HPDE6-E6E7 (cell line): ENCODE results near the gene POLE.
"Not testable (repeated sequence)": the region's sequence is repeated elsewhere in the genome, so short reads cannot be mapped to it uniquely, and the experiment has no call there.

Experiments
- DNase-seq: peaks from one replicate; pipeline ENCODE4 v3.0.0; 2011; ENCODE audit warnings: missing footprints; ENCODE audit errors: extremely low spot score

The POLE gene

GRCh38 chr12:132719141-132719953 is 32.2 kb upstream of the POLE start:
- DNase-seq: no peak

DNA sequence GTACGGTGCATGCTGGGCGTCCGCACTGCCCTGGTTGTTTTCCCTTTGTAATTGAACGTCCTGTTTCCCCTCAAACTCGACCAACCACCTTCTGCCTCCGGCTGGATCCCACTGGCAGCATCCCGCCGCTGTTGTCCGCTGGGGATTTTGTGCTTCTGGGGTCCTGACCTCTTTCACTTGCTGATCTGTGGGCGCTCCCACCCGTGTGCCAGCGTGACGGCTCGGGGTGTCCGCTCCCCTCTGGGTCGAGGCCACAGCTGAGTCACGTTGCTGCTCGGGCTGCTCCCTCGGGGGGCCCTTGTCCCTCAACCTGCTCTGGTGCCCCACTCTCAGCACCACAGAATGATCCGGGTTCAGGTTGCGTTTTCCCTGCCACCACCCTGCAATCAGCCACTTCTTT is 31.5 kb upstream of the POLE start:
- no peak for DNase-seq

DNA sequence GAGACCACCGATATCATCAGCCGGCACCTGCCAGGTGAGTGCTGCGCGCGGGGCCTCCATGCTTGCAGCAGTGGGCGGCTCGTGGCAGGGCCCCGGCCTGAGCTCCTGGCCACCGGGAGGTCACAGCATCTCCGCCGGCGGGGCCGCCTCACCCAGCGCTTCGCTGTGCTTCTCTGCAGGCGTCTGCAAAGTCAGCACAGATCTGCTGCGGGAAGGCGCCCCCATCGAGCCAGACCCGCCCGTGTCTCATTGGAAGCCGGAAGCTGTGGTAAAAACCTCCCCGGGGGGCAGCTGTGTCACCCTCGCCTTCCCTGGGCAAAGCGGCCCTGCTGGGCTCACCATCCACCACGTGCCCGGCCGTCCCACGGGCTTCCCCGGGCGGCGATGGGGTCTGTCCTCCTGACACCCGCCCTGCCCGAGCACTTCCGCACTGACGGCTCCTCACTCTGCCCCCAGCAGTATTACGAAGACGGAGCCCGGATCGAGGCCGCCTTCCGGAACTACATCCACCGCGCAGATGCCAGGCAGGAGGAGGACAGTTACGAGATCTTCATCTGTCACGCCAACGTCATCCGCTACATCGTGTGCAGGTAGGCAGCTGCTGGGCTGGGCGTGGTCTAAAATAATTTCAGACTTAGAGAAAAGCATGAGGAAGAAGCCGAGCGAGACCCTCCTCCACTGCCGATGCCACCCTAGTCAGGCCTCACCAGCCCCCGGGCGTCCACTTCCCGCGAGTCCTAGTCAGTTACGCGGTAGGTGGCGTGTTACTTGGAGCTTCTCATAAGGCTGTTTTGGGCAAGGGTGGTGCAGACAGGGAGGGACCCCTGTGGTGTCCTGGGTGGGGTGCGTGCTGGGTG is 30.6 kb upstream of the POLE start:
- DNase-seq: no peak

DNA sequence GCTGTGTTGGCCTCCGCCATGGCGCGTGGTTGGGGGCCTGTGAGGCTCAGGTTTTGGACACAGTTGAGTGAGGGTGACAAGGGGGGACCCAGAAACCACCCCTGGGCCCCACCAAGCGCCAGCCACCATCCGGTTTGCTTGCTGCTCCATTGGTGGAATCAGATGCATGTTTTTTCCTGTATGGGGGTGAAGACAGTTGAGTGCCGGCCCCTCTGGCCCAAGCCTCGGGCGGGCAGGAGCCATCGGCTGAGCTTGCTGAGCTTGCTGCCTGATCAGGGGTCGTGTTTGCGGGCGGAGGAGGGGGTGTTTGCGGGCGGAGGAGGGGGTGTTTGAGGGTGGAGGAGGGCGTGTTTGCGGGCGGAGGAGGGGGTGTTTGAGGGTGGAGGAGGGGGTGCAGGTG is 29.9 kb upstream of the POLE start:
- no peak for DNase-seq

- DNase-seq: no peak
Observed at GRCh38 chr12:132716356-132716755, 29.2 kb upstream of the POLE start.

DNA sequence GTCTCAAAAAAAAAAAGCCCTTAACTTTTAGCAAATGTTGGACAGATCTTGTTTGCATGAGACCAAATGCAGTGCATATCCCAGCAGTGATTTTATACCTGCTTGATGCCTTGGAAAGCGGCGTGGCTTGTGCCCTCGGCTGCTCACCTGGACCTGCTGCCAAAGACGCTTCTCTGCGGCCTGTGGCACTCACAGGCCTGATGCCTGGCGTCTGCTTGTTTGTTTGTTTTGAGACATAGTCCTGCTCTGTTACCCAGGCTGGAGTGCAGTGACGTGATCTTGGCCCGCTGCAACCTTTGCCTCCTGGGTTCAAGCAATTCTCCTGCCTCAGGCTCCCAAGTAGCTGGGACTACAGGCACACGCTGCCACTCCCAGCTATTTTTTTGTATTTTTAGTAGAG is 28.7 kb upstream of the POLE start:
- DNase-seq: no peak

DNA sequence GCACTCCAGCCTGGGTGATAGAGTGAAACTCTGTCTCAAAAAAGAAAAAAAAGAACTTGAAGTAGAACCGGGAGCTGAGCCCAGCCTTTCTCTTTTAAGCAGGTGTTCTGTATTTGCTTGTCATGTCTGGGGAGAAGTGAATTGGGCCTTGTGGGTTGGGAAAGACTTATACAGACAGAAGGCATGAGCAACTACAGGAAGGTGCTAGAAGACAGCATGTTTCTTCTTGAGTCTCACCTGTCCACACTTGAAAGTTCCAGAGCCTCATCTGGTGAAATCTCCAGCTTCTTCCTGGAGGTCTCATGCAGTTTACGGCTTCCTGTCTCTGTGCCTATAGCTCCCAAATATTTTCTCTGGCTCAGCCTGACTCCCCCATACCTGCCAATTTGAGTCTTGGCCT is 26.0 kb upstream of the POLE start:
- no peak for DNase-seq

DNA sequence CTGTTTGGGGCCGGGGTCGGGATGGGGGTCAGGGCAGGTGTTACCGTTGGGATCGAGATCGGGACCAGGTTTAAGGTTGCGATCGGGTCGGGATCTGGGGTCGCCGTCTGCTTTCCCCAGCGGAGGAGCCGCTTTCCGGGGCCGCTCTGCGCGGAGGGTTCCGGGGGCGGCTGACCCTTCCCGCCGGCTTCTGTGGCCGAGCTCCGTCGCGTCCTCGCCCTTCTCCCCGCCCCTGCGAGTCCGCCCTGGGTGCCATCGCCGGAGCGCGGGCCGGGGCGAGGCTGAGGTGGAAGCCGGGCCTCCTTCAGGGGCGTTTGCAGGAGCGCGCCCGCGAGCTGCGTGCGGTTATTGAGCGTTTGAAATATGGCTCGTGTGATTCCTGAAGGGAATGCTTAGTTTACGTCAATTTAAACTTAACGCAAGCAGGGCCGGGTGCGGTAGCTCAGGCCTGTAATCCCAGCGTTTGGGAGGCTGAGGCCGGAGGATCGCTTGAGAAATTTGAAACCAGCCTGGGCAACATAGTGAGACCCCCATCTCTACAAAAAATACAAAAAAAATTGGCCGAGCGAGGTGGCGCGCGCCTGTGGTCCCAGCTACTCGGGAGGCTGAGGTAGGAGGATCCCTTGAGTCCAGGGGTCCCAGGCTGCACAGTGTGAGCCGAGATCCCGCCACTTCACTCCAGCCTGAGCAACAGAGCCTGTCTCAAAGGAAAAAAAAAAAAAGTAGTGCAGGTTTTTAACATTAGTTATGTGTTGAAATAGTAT is 24.1 kb upstream of the POLE start:
- DNase-seq: no peak

DNA sequence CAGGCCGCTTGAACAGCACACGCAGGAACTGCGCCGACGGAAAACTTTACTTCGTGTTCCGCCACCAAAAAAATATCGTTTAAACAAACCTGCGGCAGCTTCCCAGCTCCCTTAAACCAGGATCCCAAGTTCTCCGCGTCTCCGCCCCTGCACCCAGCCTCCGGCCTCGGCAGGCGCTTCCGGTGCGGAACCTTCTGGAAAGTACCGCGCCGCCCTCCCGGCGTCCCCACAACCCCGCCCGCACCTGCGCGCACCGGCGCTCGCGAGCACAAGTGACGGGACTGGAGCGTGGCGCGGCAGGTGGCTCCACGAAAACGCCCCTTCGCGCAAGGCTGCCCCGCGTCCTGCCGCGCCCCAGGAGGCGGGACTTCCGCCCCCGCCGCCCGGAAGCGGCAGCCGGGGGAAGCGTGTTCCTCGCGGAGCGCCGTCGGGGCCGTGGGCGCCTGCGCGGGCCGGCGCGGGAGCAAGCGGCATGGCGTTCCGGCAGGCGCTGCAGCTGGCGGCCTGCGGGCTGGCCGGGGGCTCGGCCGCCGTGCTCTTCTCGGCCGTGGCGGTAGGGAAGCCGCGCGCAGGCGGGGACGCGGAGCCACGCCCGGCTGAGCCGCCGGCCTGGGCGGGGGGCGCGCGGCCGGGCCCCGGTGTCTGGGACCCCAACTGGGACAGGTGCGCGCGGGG is 23.4 kb upstream of the POLE start, which contains the start of gene PGAM5:
Gene PGAM5 (plus strand): TSS at position 438 of the 675 bp plus-strand sequence. CDS start 35 bp downstream, at position 473.
- peak; percentile 88 for DNase-seq

DNA sequence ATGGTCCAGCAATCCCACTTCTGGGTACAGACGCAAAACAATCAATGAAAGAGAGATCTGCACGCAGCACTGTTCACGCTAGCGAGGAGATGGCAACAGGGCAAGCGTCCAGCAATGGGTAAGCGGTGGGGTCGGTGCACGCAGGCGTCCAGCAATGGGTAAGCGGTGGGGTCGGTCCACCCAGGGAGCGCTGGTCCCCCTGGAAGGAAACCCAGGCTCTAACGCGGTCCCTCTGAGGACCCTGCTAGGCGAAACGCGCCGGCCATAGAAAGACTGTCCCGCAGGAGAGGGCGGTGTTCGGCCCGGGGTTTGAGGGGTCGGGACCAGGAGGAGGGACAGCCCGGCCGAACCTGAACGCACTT is 22.9 kb upstream of the POLE start:
- DNase-seq: no peak

GRCh38 chr12:132708150-132708549 is 21.0 kb upstream of the POLE start:
- DNase-seq: no peak

GRCh38 chr12:132707241-132707640 is 20.1 kb upstream of the POLE start:
- no peak for DNase-seq

DNA sequence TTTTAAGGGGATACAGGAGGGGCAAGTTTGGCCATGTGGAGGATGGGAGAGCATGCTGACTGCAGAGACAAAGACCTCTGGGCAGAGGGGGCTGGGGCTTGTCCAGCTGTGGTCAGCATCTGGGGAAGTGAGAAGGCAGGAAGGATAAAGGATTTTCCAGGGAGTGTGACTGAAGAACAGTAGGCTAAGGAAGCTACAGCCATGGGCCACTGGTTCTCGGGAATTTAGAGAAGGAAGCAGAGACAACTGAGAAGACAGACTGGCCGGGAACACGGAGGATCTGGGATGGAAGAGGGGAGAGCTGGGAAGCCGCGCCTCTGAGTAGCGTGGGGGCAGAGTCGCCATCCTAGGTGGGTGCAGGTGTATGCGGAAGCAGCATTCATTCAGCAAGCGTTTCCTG is 16.5 kb upstream of the POLE start:
- DNase-seq: no peak

GRCh38 chr12:132702640-132703039 is 15.5 kb upstream of the POLE start:
- no peak for DNase-seq

DNA sequence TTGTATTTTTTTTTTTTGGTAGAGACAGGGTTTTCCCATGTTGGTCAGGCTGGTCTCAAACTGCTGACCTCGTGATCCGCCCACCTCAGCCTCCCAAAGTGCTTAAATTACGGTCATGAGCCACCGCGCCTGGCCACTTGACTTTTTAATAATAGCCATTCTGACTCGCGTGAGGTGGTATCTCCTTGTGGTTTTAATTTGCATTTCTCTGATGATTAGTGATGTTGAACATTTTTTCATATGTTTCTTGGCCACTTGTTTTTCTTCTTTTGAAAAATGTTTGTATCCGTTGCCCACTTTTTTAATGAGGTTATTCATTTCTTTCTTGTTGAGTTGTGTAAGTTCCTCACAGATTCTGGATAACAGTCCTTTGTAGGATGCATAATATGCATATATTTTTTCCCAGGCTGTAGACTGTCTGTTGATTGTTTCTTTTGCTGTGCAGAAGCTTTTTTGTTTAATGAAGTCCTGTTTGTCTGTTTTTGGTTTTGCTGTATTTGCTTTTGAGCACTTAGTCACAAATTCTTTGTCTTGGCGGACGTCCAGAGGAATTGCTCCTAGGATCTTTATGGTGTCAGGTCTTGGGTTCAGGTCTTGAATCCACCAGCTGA is 13.2 kb upstream of the POLE start:
- DNase-seq: no peak

- DNase-seq: no peak
Observed at GRCh38 chr12:132698341-132698740, 11.2 kb upstream of the POLE start.

DNA sequence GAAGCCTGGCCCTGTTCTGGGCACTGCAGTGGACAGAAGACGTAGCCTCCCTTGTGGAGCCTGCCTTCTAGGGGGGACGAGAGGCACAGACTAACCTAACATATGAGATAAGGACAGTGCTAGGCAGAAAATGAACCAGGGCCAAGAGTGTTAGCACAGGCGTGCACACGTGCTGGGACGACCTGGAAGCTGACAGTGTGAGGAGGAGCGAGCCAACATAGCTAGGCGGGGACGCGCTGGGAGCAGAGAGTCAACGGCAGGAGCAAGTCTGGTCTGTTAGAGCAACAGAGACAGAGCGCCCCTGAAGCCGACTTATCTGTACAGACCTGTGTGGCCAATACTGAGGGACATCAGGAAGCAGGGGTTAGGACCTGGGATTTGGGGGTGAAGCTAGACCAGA is 8.3 kb upstream of the POLE start:
- DNase-seq: no peak

GRCh38 chr12:132694888-132695287 is 7.7 kb upstream of the POLE start:
- not testable (repeated sequence) for DNase-seq

DNA sequence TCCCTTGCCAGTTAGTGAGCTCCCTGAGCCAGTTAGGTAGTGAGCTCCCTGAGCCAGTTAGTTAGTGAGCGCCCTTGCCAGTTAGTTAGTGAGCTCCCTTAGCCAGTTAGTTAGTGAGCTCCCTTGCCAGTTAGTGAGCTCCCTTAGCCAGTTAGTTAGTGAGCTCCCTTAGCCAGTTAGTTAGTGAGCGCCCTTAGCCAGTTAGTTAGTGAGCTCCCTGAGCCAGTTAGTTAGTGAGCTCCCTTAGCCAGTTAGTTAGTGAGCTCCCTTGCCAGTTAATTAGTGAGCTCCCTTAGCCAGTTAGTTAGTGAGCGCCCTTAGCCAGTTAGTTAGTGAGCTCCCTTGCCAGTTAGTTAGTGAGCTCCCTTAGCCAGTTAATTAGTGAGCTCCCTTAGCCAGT is 4.9 kb upstream of the POLE start:
- DNase-seq: not testable (repeated sequence)

GRCh38 chr12:132690112-132690511 is 3.0 kb upstream of the POLE start:
- DNase-seq: no peak

DNA sequence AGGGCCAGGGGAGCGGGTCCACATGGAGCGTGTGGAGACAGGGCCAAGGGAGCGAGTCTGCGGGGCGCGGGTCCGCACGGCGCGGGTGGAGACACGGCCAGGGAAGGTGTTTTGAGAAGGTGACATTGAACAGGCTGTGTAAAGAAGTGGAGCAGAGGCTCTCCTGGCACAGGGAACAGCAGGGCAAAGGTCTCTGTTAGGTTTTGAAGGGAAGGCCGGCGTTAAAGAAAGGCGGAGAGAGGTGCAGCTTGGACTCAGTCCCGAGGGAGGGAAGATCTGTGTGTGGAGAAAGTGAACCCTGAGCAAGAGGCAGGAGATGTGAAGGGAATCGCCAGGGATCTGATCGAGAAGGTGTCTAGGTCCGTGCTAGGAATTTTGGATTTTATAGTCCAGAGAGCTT is 2.1 kb upstream of the POLE start:
- DNase-seq: no peak
